NOMO-1 treated with dmso at 0.1 percent for 144 hours (cell line): ENCODE measurements around the gene MAEA.

Experiments
- DNase-seq: peaks from one replicate; lab custom pipeline; 2025; ENCODE audit not compliant: unreplicated experiment; lab: John Stamatoyannopoulos, UW

MAEA gene

DNA sequence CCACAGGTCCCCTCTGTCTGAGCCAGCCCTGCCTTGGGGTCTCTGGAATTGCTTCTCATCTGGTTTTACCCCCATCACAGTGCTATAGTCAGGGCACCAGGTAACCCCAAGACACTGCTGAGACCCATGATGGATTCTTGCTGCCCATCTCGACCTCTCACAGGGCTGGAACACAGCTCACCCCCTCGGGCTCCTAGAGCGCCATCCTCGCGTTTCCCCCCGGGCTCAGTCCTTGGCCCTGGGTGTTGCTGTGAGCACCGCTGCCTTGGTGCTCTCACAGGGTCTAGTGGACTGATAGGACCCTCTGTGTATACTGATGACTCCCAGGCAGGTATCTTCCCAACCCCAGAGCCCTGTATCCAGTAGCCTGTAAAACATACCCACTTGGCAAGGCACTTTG lies 8.8 kb downstream of the MAEA start:
- DNase-seq = no peak

- no peak for DNase-seq
These were observed 9.7 kb downstream of the MAEA start for GRCh38 chr4:1299301-1299860.

DNA sequence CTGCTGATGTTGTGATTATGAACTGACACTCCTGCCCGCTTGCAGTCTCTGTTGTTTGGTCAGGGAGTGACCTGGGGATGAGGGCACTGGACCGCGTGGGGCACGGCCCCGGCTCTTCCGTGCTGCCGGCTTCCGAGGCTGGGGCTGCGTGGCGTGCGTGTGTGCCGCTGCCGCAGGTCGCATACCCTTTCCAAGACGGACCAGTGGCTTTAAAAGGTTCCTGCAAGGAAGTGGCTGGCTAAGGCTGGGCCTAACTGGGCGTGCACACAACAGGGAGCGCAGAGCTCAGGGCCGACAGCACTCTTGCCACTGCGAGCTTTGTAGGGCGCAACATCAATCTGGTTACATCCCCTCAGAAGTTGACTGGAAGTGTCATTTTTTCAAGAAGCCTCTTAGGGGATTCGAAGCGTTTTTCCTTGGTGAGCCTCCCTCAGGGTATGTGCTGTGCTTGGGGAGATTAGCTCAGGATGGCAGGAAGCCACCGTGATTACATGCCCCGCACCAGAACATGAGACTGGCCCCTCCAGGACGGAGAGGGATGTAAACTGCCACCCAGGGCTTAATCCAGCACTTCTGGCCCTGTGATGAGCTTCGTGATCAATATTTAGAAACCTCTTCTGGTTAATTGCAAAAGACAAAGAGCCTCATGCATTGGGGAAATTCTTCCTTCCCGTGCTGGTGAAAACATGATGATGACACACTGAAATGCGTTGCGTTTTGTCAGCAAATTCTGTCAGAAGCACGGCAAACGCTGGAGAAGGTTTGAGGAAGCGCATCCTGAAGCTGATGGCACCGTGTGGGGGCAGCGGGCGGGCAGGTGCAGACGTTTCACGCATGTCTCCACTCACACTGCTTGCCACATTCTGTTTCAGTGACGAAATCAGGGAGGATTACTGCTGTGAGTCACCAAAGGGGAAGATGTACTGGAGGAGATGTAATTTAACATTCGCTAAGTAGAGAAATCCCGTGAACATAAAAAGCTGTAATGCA lies 11.1 kb downstream of the MAEA start:
- DNase-seq = peak; percentile 94

GRCh38 chr4:1302159-1302558 lies 12.5 kb downstream of the MAEA start:
- DNase-seq = no peak

GRCh38 chr4:1305261-1305711 lies 15.6 kb downstream of the MAEA start:
- DNase-seq = no peak

GRCh38 chr4:1305781-1306455 lies 16.2 kb downstream of the MAEA start:
- no peak for DNase-seq

GRCh38 chr4:1307951-1308735 lies 18.5 kb downstream of the MAEA start:
- DNase-seq = no peak

- no peak for DNase-seq
These were observed 19.7 kb downstream of the MAEA start for GRCh38 chr4:1309261-1310010.

GRCh38 chr4:1310031-1310795 lies 20.5 kb downstream of the MAEA start:
- no peak for DNase-seq

GRCh38 chr4:1310796-1311631 lies 21.3 kb downstream of the MAEA start:
- no peak for DNase-seq

DNA sequence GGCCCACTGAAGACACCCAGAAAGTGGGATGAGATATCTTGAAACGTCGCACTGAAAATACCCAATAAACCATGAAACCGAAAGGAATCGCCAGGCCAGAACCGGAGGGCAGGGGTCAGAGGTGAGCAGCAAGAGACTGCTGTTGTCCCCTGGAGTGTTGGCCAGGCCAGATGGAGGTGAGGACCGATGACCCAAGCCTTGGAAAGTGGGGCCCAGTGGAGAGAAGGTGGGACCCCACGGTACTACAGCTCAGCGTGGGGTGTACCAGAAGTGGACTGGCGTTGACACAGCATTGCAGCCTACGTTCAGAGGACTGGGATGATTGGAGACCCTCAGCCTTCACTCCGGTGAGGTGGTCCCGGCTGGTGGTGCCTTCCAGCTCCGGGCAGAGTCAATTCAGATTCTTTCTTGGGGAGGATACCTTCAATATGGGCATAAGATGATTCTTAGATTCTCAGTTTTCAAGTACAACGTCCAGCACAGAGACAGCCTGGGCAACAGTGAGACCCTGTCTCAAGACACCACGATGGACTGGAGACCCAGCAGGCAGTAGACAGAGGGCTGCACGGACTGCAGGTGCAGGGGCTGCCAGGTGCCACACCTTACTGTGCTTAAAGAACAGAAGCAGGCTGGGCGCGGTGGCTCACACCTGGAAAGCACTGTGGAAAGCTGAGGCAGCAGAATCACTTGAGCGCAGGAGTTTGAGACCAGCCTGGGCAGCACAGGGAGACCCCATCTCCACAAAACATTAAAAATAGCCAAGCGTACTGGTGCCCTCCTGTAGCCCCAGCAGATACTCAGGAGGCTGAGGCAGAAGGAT lies 23.3 kb downstream of the MAEA start:
- DNase-seq = no peak

- DNase-seq = no peak
These were observed 25.6 kb downstream of the MAEA start for GRCh38 chr4:1315306-1315705.

- DNase-seq = no peak
These were observed 26.3 kb downstream of the MAEA start for GRCh38 chr4:1315836-1316536.

- no peak for DNase-seq
These were observed 27.0 kb downstream of the MAEA start for GRCh38 chr4:1316537-1317168.

- DNase-seq = no peak
These were observed 27.7 kb downstream of the MAEA start for GRCh38 chr4:1317177-1318045.

DNA sequence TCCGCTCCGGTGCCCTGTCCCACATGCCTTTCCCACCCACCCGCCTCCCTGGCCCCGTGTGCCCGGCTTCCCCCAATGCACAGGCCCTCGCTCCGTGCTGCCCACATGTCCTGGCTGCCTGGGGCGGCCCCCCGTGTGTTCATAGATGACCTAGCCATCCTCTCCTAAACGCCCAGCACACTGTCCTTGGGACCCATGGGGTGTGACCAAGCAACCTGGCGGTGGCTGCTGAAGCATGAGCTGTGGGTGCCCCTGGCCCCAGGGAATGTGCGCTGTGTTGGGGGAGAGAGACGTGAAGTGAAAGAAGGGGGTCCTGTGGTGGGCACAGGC lies 28.3 kb downstream of the MAEA start:
- DNase-seq = no peak
